GM23248 (cell line): ENCODE measurements around the gene MFNG. TPM values are rescaled to one million over a fixed set of nuclear protein-coding genes. Genes with fewer than 3 reads are reported as not detected.

ENCODE experiments used
- DNase-seq: peaks from one replicate; pipeline ENCODE4 v3.0.0-alpha.2; 2015
- H2AFZ ChIP-seq: fragments of 200-600 bp; sonication (generic); 2 replicates; pipeline ENCODE4 v1.6.1; 2016; ENCODE audit warnings: antibody characterized with exemption
- H3F3A ChIP-seq: fragments of 200-600 bp; sonication (generic); 2 replicates; pipeline ENCODE4 v1.6.1; 2016; ENCODE audit warnings: mild to moderate bottlenecking, antibody characterized with exemption, mixed run types; ENCODE audit not compliant: insufficient read depth
- H3K27ac ChIP-seq: fragments of 200-600 bp; sonication (generic); 2 replicates; pipeline ENCODE4 v1.5.1; 2016; ENCODE audit warnings: mild to moderate bottlenecking
- H3K27me3 ChIP-seq: fragments of 200-600 bp; sonication (generic); replicated peaks from 2 replicates; pipeline ENCODE4 v1.6.1; 2016; ENCODE audit warnings: mild to moderate bottlenecking; ENCODE audit not compliant: insufficient read depth
- H3K36me3 ChIP-seq: fragments of 200-600 bp; sonication (generic); 2 replicates; pipeline ENCODE4 v1.6.1; 2016; ENCODE audit warnings: low read depth, mild to moderate bottlenecking
- H3K4me1 ChIP-seq: fragments of 200-600 bp; sonication (generic); 2 replicates; pipeline ENCODE4 v1.6.1; 2016; ENCODE audit warnings: mild to moderate bottlenecking; ENCODE audit not compliant: insufficient read depth
- H3K4me2 ChIP-seq: fragments of 200-600 bp; sonication (generic); one replicate; pipeline ENCODE4 v1.6.1; 2016; ENCODE audit warnings: mild to moderate bottlenecking; ENCODE audit not compliant: unreplicated experiment
- H3K4me3 ChIP-seq: fragments of 200-600 bp; sonication (generic); 2 replicates; pipeline ENCODE4 v1.5.1; 2016; ENCODE audit warnings: mild to moderate bottlenecking
- H3K79me2 ChIP-seq: fragments of 200-600 bp; sonication (generic); 2 replicates; pipeline ENCODE4 v1.6.1; 2016; ENCODE audit warnings: mild to moderate bottlenecking; ENCODE audit not compliant: insufficient read depth
- H3K9ac ChIP-seq: fragments of 200-600 bp; sonication (generic); 2 replicates; pipeline ENCODE4 v1.6.1; 2016; ENCODE audit warnings: mild to moderate bottlenecking
- H3K9me2 ChIP-seq: fragments of 200-600 bp; sonication (generic); 2 replicates; pipeline ENCODE4 v1.6.1; 2016; ENCODE audit warnings: mixed run types, mild to moderate bottlenecking, moderate library complexity; ENCODE audit not compliant: insufficient read depth
- H3K9me3 ChIP-seq: fragments of 200-600 bp; sonication (generic); one replicate; pipeline ENCODE4 v1.6.1; 2017; ENCODE audit warnings: low read depth
- H4K20me1 ChIP-seq: fragments of 200-600 bp; sonication (generic); 2 replicates; pipeline ENCODE4 v1.6.0; 2016; ENCODE audit not compliant: insufficient read depth
- EZH2 ChIP-seq: fragments of 200-600 bp; sonication (generic); IDR thresholded peaks from 2 replicates; pipeline ENCODE4 v1.6.1; 2018; ENCODE audit warnings: antibody characterized with exemption, mild to moderate bottlenecking; ENCODE audit not compliant: insufficient read depth, poor library complexity, severe bottlenecking
- EZH2phosphoT487 ChIP-seq: fragments of 200-600 bp; sonication (generic); IDR thresholded peaks from 2 replicates; pipeline ENCODE4 v1.6.1; 2018; ENCODE audit warnings: antibody characterized with exemption, moderate library complexity, mild to moderate bottlenecking, low read depth; ENCODE audit not compliant: insufficient read depth
- WGBS, 2 experiments: methylation state at CpG; one replicate each; pipeline ENCODE4 v1.1.6; 2015 to 2017; ENCODE audit warnings: low lambda C conversion rate in 2 of 2, low coverage in 1 of 2; ENCODE audit errors: missing lambda C conversion rate in 2 of 2; 5-methylcytosine and 5-hydroxymethylcytosine counted together
- in situ Hi-C: fragments of 300-500 bp; cut with MboI; formaldehyde crosslinking; loops from 2 replicates; pipeline ENCODE4 v1.15.0; 2020
- polyA plus RNA-seq: library from polyadenylated mRNA; unstranded; fragments of >200 nt; fragmentation: Nextera tagmentation; extraction: Ambion mirVana; gene quantifications from 2 replicates; pipeline ENCODE4 v1.2.1, GENCODE V29; 2016
- total RNA-seq: library from RNA; depleted of rRNA; stranded (reverse); fragments of >200 nt; shearing (Covaris generic); gene quantifications from 2 replicates; pipeline ENCODE4 v1.2.3, GENCODE V29; 2014

MFNG gene
- total and polyA plus RNA-seq, 2 experiments from 2014 or later = not detected

GRCh38 chr22:37499789-37500540 lies 13.8 kb upstream of the MFNG start:
- in situ Hi-C loops = no loop called here
- Histone ChIP-seq H3K9me3 (no peaks in the 10 kb centered on the region), H4K20me1 (no peaks in the 10 kb centered on the region), H3K36me3 (no peaks in the 10 kb centered on the region), H3K4me1 (peaks cover 19% of the 10 kb centered on the region), H3K4me3 (no peak overlapping the region), H3F3A (peaks cover 5% of the 10 kb centered on the region), H2AFZ (no peak overlapping the region), H3K79me2 (no peaks in the 10 kb centered on the region), H3K4me2 (no peak overlapping the region), H3K9me2 (no peaks in the 10 kb centered on the region), H3K27ac (no peak overlapping the region), H3K27me3 (no peaks in the 10 kb centered on the region), H3K9ac (no peak overlapping the region)
- WGBS, 2 experiments = 79 to 83% methylated on average over 12 to 13 of the region's 13 CpGs
- DNase-seq = no peak
- TF ChIP-seq EZH2 = no peak

- Histone ChIP-seq H3K9me3 (no peaks in the 10 kb centered on the region), H3K27me3 (no peaks in the 10 kb centered on the region), H3K4me1 (peaks cover 19% of the 10 kb centered on the region), H3F3A (peaks cover 5% of the 10 kb centered on the region), H3K79me2 (no peaks in the 10 kb centered on the region), H2AFZ (no peak overlapping the region), H3K9ac (no peak overlapping the region), H3K4me2 (no peak overlapping the region), H3K9me2 (no peaks in the 10 kb centered on the region), H3K27ac (no peak overlapping the region), H3K36me3 (no peaks in the 10 kb centered on the region), H4K20me1 (no peaks in the 10 kb centered on the region), H3K4me3 (no peak overlapping the region)
- TF ChIP-seq EZH2 (no peak), EZH2phosphoT487 (no peak)
- in situ Hi-C loops = no loop called here
- DNase-seq = no peak
- 78 to 81% methylated on average over 11 to 12 of the region's 12 CpGs for WGBS, 2 experiments
Observed at GRCh38 chr22:37499027-37499707, 13.0 kb upstream of the MFNG start.

GRCh38 chr22:37498289-37498909 lies 12.2 kb upstream of the MFNG start:
- Histone ChIP-seq H3K27me3 (no peaks in the 10 kb centered on the region), H2AFZ (no peak overlapping the region), H3K9ac (no peak overlapping the region), H3K4me1 (peaks cover 19% of the 10 kb centered on the region), H4K20me1 (no peaks in the 10 kb centered on the region), H3K27ac (no peak overlapping the region), H3K36me3 (no peaks in the 10 kb centered on the region), H3K4me2 (no peak overlapping the region), H3K9me3 (no peaks in the 10 kb centered on the region), H3K9me2 (no peaks in the 10 kb centered on the region), H3K4me3 (no peak overlapping the region), H3K79me2 (no peaks in the 10 kb centered on the region), H3F3A (peaks cover 5% of the 10 kb centered on the region)
- WGBS, 2 experiments = 28 to 38% methylated on average over 15 of the region's 15 CpGs
- in situ Hi-C loops = no loop called here
- no peak for TF ChIP-seq EZH2
- no peak for TF ChIP-seq EZH2phosphoT487
- DNase-seq = no peak

GRCh38 chr22:37497062-37497599 lies 10.9 kb upstream of the MFNG start:
- Histone ChIP-seq H3K4me1 (peaks cover 19% of the 10 kb centered on the region), H3K9me2 (no peaks in the 10 kb centered on the region), H3K4me3 (no peak overlapping the region), H4K20me1 (no peaks in the 10 kb centered on the region), H3K9ac (no peak overlapping the region), H3K9me3 (no peaks in the 10 kb centered on the region), H3F3A (peaks cover 5% of the 10 kb centered on the region), H3K36me3 (no peaks in the 10 kb centered on the region), H3K27me3 (no peaks in the 10 kb centered on the region), H3K4me2 (no peak overlapping the region), H3K79me2 (no peaks in the 10 kb centered on the region), H3K27ac (peak overlapping the region; percentile 27), H2AFZ (no peak overlapping the region)
- DNase-seq = peak; percentile 92
- in situ Hi-C loops = no loop called here
- TF ChIP-seq EZH2phosphoT487 = no peak
- TF ChIP-seq EZH2 = no peak
- WGBS, 2 experiments = 46 to 51% methylated on average over 12 of the region's 12 CpGs
